GM08714 (cell line): ENCODE measurements around the gene RBM3.
A peak's percentile ranks its signal among the peaks of the same experiment; 100 is the strongest.

Source experiments
- H3K4me3 ChIP-seq: fragments of 200-500 bp; sonication (Bioruptor generic); 2 replicates; pipeline ENCODE4 v1.5.1; 2014; ENCODE audit warnings: mild to moderate bottlenecking, low read length, inconsistent platforms
- ZNF274 ChIP-seq: IDR thresholded peaks from 2 replicates; pipeline ENCODE4 v1.6.1; 2012; ENCODE audit warnings: mild to moderate bottlenecking, low read depth, low read length

The RBM3 gene

GRCh38 chrX:48559636-48560035 is 14.6 kb upstream of the RBM3 start:
- no peak for TF ChIP-seq ZNF274
- no peak overlapping the region for H3K4me3 ChIP-seq

- no peak for TF ChIP-seq ZNF274
- no peak overlapping the region for H3K4me3 ChIP-seq
These were observed 14.2 kb upstream of the RBM3 start for GRCh38 chrX:48560056-48560455.

DNA sequence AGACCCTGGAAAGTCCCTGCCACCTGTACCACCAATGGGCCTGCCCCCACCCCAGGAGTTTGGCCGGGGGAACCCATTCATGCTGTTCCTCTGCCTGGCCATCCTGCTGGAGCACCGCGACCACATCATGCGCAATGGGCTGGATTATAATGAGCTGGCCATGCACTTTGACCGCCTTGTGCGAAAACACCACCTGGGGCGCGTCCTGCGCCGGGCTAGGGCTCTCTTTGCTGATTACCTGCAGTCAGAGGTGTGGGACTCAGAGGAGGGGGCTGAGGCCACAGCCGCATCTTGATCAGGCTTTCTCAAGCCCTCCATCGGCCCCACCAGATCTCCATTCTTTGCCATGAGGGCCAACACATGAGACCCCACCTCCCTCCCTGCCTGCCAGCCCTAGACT is 13.6 kb upstream of the RBM3 start:
- H3K4me3 ChIP-seq = no peak overlapping the region
- no peak for TF ChIP-seq ZNF274

- TF ChIP-seq ZNF274 = no peak
- H3K4me3 ChIP-seq = no peak overlapping the region
These were observed 4.3 kb upstream of the RBM3 start for GRCh38 chrX:48569958-48570357.

DNA sequence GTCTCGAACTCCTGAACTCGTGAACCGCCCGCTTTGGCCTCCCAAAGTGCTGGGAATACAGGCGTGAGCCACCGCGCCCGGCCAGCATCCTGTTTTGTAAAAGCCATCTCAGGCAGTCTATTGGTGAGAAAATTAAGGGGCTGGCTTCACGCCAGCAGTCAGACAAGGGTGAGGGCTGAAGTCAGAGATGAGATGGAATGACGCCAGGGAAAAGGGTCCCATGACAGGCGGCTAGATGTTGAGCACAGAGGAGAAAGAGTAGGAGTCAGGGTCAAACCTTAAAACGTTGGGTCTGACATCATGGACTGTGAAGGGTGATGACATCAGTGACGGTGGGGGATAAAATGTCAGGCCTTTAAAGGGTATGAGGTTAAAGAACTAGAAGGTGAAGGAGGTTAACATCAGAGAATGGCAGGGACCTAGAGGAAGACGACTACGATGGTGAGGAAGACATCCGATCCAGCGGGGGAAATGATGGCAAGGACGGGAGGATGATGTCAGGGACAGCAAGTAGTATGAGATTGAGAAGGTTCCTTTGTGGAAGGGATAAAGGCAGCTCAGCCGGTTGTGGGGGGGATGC is 504 bp upstream of the RBM3 start:
- TF ChIP-seq ZNF274 = no peak
- H3K4me3 ChIP-seq = peak overlapping the region; percentile 61

DNA sequence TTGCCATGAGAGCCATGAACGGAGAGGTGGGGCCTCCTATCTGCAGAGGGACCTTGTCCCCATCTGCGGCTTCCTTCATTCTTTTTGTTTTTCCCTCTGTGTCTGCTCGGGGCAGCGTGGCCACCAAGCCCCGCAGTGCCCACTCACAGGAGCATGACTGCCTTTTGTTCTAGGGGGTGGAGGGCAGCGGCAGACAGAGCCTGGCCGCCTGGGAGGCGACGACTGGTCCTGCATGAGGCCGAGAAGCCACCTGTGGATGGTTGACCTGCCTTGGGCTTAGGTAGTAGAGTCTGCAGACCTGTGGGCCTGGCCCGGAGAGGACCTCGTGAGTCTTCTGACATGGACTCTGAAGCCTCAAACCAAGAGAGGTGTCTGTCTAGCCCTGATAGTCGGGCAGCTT is 1.4 kb downstream of the RBM3 start:
- no peak for TF ChIP-seq ZNF274
- H3K4me3 ChIP-seq = peak overlapping the region; percentile 92; the same call in 1 of the 2 replicates

DNA sequence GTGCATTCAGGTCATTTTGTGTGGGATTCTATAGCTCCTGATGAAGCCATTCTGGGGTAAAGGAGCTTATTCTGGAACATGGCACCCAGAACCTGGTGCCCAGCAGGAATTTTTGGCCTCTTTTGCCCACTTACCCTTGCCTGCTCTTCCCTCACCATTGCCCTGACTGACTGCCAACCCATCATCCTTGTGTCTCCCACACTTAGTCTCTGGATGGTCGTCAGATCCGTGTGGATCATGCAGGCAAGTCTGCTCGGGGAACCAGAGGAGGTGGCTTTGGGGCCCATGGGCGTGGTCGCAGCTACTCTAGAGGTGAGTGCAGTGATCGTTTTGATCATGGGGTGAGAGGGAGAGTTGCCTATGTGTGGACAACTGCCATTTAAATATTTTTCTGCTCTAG is 1.8 kb downstream of the RBM3 start:
- no peak for TF ChIP-seq ZNF274
- H3K4me3 ChIP-seq = peak overlapping the region; percentile 92; the same call in 1 of the 2 replicates

DNA sequence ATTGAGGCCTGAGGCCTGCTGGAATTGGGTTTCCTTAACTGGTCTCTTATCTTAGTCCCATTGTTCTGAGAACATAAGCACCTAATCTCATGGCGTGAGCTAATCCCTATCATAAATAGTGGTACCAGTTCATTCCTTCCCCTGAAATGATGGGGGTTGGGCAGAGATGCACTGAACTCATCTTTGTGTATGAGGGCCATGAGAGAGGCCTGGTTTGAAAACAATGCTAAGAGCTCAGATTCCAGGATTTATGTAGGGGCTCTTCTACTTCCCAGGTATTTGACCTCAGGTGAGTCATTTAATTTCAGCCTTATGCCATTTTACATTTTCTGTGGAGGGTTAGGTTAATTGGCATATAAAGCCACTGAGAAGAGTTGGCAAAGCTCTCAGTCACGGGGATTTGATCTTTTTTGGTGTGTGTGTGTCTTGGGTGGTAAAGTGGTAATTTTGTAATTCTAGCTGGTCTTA is 4.4 kb downstream of the RBM3 start:
- H3K4me3 ChIP-seq = no peak overlapping the region
- TF ChIP-seq ZNF274 = no peak

GRCh38 chrX:48579259-48579658 is 5.0 kb downstream of the RBM3 start:
- H3K4me3 ChIP-seq = no peak overlapping the region
- no peak for TF ChIP-seq ZNF274

GRCh38 chrX:48580662-48581061 is 6.4 kb downstream of the RBM3 start:
- no peak overlapping the region for H3K4me3 ChIP-seq
- TF ChIP-seq ZNF274 = no peak

DNA sequence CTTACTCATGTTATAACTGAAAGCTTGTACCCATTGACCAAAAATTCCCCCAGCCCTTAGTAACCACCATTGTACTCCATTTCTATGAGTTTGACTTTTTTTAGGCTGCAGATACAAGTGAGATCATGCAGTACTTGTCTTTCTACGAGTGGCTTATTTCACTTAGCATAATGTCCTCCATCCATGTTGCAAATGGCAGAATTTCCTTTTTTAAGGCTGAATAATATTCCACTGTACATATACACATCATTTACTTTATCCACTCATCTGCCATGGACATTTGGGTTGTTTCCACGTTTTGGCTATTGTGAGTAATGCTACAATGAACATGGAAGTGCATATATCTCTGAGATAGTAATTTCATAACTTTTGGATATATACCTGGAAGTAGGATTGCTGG is 10.4 kb downstream of the RBM3 start:
- no peak for TF ChIP-seq ZNF274
- H3K4me3 ChIP-seq = no peak overlapping the region

DNA sequence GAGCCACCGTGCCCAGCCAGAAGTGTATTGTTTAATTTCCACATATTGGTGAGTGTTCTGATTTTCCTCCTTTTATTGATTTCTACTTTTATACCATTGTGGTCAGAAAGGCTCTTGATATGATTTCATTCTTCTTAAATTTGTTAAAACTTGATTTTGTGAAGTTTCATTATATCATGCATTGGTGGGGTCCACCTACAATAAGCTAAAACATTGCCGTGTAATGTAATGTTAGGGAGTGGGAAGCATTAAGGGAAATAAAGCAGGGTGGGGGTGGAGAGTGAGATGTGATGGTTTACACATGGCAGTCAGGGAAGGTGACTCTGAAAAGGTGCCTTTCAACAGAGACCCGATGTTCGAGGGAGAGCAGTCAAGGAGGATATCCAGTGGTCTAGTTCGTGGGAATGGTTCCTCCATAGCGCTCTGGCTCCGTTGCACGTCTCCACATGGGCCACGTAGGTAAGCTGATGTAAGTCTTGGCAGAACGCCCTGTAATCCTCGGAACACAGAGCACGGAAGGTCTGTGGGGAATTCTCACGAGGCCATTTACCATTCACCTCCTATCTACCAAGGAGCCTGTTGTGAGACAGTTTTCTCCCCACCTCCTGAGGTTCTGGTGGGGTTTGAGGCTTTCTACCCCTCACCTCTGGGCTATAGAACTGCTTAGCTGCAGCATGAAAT is 15.3 kb downstream of the RBM3 start:
- TF ChIP-seq ZNF274 = no peak

GRCh38 chrX:48590203-48591103 is 16.2 kb downstream of the RBM3 start:
- no peak for TF ChIP-seq ZNF274
- no peak overlapping the region for H3K4me3 ChIP-seq

More for the DNA sequence above, 15.3 kb downstream of the RBM3 start:
- no peak overlapping the region for H3K4me3 ChIP-seq

GRCh38 chrX:48591255-48591791 is 17.0 kb downstream of the RBM3 start:
- no peak overlapping the region for H3K4me3 ChIP-seq
- no peak for TF ChIP-seq ZNF274
